NCI-H1092 (cell line): Measurements from ENCODE around the gene C20orf144.
A peak's percentile ranks its signal among the peaks of the same experiment; 100 is the strongest.

Experiments used
- DNase-seq: peaks from one replicate; lab custom pipeline; 2025; lab: John Stamatoyannopoulos, UW

The C20orf144 gene

DNA sequence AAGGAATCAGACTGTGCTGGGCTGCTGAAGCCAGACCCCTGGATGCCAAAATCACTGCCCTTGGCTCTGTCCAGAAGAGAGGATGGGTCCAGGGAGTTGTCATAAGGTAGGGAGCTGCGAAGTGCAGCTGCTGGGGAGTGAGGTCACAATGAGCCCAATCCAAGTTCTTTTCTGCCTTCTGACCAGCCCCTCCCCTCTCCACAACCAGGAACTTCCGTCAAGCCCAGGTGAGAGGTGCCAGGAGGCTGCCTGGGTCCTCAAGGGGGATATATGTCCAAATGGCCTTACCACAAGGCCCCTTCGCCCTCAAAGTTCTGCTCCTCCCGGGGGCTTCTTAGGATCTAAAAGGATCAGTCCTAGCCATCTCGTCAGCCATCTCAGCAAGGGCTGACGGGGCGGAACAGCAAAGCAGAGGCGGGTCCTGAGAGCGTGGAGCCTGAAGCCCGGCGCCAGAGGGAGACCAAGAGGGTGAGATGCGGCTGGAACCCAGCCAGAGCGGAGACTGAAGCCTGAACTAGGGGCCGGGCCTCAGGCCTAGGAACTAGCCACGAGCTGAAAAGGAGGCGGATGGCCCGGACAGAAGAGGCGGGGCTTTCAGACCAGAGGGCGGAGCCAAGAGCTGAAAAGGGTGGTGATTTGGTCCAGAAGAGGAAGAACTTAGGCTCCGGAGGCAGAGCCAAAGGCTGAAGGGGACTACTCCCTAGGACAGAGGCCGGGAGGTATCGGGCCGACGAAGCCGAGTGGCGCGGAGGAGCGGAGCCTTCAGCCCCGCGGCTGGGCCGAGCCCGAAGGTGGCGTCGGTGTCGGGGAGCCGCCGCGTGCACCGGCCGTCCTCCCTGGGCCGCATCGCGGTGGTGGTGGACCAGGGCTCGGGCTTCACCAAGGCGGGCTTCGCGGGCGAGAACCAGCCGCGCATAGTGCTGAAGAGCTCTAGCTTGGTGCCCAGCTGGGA, 4.4 kb downstream of the C20orf144 start, which contains the start of gene ACTL10:
ACTL10 (plus strand) TSS at position 651 of the 952 bp plus-strand sequence. CDS start 555 bp downstream, outside the sequence.
- no peak for DNase-seq

DNA sequence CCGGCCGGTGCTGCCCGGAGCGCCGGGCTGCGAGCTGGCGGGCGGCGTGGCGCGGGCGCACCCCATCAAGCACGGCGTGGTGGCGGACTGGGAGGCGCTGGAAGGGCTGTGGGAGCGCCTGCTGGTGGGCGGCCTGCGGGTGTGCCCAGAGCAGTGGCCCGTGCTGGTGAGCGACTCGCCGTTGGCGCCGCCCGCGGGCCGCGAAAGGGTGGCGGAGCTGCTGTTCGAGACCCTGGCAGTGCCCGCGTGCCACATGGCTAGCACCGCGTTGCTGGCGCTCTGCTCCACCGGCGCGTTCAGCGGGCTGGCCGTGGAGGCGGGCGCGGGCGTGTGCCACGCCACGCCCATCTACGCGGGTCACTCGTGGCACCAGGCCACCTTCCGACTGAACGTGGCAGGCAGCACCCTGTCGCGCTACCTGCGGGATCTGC, 5.1 kb downstream of the C20orf144 start:
- no peak for DNase-seq

GRCh38 chr20:33667676-33668465, 5.7 kb downstream of the C20orf144 start:
- no peak for DNase-seq

DNA sequence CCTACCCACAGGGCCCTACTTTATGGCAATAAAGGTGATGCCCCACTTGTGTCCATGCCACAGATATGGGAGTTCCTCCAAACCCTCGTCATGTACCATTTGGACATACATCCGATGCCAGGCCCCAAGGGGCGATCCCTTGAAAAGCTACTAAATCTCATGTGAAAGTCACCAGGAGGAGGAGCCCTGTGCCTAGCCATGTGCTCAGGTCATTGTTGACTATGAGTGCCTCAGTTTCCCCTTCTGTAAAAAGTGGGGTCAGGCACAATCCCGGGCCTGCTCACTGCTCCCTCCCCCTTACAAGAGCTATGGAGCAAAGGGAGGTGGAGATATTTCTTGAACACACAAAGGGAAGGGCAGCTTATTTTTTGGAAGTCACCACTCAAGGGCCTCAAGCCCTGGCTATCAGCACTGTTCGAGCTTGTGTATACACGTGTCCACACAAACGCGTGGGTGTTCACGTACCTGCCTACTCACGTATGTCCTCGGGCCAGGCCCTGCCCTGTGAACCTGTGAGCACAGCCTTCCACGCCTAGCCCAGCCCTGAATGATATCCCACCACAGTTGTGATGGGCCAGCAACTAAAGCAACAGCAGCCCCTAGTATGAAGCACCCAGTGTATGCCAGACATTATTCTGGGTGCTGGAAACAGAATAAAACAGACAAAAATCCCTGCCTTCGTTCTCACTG, 6.5 kb downstream of the C20orf144 start:
- DNase-seq: no peak

DNA sequence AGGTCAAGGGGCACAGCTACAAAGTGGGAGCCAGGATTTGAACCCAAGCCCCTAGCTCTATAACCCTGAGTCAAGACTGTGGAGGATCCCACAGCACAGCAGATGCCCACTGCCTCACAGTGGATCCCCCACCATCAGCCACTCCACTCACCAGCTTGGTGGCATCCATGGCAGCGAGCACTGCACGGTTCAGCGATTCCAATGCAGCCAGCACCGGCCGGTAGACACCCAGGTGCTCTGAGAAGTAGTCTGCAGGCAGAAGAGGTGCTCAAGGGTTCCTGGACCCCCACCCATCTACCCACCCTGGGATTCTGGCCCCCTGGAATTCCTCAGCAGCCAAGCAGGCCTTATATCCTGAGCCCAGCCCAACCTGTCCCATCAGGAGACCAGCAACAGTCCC, 7.1 kb downstream of the C20orf144 start:
- DNase-seq: no peak

GRCh38 chr20:33669873-33670640, 7.9 kb downstream of the C20orf144 start:
- no peak for DNase-seq

GRCh38 chr20:33670715-33671499, 8.8 kb downstream of the C20orf144 start:
- no peak for DNase-seq

- no peak for DNase-seq
Observed at GRCh38 chr20:33671573-33672288, 9.6 kb downstream of the C20orf144 start.

DNA sequence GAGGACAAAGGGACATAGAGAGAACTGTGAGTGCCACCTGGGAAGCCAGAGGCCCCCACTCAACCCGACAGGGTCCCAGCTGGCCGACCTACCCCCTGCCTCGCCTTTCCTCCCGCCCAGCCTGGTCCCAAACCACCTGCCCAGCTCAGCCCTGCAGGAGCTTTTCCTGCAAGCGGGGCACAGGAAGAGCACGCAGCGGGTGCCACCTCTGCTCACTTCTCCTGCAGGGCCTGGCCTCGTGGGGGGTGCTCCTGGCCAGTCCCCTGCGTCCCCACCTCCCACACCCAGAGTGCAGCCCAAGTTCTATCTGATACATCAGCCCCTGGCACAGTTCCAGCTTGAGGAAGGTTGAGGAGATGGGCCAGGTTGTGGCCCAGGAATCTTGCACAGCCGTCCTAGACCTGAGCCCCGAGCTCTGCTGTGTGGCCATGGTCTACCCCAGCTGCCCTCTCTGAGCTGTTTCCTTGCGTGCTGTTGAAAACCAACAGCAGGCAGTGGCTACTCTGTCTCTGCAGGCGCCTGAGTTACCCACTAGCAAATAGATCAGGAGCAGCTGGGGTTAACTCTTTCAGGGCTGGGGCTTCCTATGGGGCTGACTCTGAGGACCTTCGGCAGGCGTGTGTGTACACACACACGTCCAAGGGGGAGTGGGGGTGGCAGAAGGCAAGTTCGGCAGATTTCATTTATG, 10.4 kb downstream of the C20orf144 start:
- DNase-seq: no peak

DNA sequence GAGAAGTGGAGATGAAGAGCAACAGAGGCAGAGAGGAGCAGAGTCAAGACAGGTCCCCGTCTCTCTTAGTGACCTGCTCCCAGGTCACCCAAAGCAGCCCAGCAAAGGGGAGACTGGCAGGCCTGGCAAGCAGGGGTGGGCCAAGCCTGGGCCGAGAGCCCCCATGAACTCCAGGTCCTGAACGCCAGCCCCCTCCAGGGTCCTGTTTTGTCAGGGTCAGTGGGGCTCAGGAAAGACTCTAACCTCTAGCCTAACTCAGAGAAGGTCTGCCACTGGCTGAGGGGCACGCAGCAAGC, 10.9 kb downstream of the C20orf144 start:
- no peak for DNase-seq

- DNase-seq: no peak
Observed at GRCh38 chr20:33673410-33674293, 11.5 kb downstream of the C20orf144 start.

- peak; percentile 69 for DNase-seq
Observed at GRCh38 chr20:33674294-33675135, 12.4 kb downstream of the C20orf144 start, which contains the start of gene NECAB3. Gene NECAB3, minus strand, starts transcription at chr20:33674428. Its CDS starts 76 bp downstream, at chr20:33674352.

- no peak for DNase-seq
Observed at GRCh38 chr20:33675136-33675959, 13.2 kb downstream of the C20orf144 start.

- no peak for DNase-seq
Observed at GRCh38 chr20:33676121-33676520, 14.0 kb downstream of the C20orf144 start.

DNA sequence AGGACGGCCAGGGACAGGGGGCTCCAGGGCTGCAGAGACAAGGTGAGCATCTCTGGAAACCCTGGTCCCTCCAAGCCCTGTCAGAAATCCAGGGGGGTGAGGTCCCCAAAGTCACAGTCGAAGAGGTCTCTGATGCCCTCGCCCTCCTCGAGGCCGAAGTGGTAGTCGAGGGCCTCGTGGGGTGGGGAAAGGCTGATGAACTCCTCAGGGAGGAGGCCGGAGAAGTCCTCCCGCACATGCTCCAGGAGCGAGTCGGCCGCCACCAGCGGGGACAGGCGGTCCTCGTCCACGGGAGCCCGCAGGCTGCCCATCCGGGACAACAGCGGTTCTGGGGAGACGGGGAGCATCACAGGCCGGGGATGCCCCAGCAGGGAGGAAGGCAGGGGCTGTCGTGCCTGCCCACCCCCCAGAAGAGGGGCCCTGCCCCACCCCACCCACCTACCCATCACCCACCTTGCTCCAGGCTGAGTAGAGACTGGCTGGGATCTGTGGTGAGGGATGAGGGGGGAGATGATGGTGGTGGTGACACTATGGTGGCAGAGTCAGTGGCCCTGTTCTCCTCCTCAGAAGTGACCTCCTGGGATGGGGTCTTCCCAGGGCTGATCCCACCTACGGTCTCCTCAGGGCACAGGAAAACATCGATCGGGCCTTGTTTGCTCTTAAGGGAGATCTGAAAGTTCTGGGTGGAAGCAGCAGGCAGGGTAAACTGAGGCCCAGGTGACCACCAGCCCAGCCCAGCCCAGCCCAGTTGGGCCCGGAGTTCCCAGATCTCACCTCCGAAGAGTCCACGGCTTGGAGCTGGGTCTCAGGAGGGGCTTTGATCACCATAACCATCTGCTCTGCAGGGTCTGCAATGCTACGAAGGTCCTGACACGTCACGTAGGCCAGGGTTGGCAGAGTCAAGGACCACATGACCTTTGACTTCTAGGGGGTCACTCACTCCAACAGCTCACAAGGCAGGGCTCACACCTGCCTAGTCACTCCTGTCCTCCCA, 14.8 kb downstream of the C20orf144 start:
- no peak for DNase-seq
